Measurements from ENCODE around the gene SERPINA5. TPM values are rescaled to one million over a fixed set of nuclear protein-coding genes. Genes with fewer than 3 reads are reported as not detected.

SERPINA5 gene
- total RNA-seq, 2 donors from 2014 or later: 3.3 to 7.7 TPM

GRCh38 chr14:94596361-94596760, 15.1 kb downstream of the SERPINA5 start:
- H3K27ac ChIP-seq: no peak overlapping the region
- TF ChIP-seq, protein P1, sequence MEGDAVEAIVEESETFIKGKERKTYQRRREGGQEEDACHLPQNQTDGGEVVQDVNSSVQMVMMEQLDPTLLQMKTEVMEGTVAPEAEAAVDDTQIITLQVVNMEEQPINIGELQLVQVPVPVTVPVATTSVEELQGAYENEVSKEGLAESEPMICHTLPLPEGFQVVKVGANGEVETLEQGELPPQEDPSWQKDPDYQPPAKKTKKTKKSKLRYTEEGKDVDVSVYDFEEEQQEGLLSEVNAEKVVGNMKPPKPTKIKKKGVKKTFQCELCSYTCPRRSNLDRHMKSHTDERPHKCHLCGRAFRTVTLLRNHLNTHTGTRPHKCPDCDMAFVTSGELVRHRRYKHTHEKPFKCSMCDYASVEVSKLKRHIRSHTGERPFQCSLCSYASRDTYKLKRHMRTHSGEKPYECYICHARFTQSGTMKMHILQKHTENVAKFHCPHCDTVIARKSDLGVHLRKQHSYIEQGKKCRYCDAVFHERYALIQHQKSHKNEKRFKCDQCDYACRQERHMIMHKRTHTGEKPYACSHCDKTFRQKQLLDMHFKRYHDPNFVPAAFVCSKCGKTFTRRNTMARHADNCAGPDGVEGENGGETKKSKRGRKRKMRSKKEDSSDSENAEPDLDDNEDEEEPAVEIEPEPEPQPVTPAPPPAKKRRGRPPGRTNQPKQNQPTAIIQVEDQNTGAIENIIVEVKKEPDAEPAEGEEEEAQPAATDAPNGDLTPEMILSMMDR (IDR thresholded peaks at IDR 0.05): no peak
- DNase-seq (ENCODE audit: low spot score): no peak

GRCh38 chr14:94597788-94598187, 16.6 kb downstream of the SERPINA5 start:
- TF ChIP-seq, protein P1 (IDR thresholded peaks at IDR 0.05): no peak
- no peaks in the 10 kb centered on the region for H3K9me3 ChIP-seq
- H3K4me3 ChIP-seq: no peak overlapping the region
- H3K36me3 ChIP-seq: no peaks in the 10 kb centered on the region
- DNase-seq (ENCODE audit: low spot score): no peak
- H3K4me1 ChIP-seq: peaks cover 0 to 52% of the 10 kb centered on the region in 2 donors
- no peaks in the 10 kb centered on the region for H3K27me3 ChIP-seq
- H3K27ac ChIP-seq: no peak overlapping the region

More at GRCh38 chr14:94596361-94596760, 15.1 kb downstream of the SERPINA5 start:
- H3K9me3 ChIP-seq: no peaks in the 10 kb centered on the region
- H3K4me1 ChIP-seq: peaks cover 0 to 37% of the 10 kb centered on the region in 2 donors
- H3K4me3 ChIP-seq: no peak overlapping the region
- H3K36me3 ChIP-seq: no peaks in the 10 kb centered on the region
- no peaks in the 10 kb centered on the region for H3K27me3 ChIP-seq

GRCh38 chr14:94598506-94598815, 17.2 kb downstream of the SERPINA5 start:
- Histone ChIP-seq H3K36me3 (no peaks in the 10 kb centered on the region), H3K27me3 (no peaks in the 10 kb centered on the region), H3K9me3 (no peaks in the 10 kb centered on the region), H3K4me1 (peaks cover 0 to 56% of the 10 kb centered on the region in 2 donors), H3K27ac (peak overlapping the region; percentile 71 to 80), H3K4me3 (no peak overlapping the region)
- no peak for DNase-seq (ENCODE audit: low spot score)
- TF ChIP-seq, protein P1 (IDR thresholded peaks at IDR 0.05): no peak

DNA sequence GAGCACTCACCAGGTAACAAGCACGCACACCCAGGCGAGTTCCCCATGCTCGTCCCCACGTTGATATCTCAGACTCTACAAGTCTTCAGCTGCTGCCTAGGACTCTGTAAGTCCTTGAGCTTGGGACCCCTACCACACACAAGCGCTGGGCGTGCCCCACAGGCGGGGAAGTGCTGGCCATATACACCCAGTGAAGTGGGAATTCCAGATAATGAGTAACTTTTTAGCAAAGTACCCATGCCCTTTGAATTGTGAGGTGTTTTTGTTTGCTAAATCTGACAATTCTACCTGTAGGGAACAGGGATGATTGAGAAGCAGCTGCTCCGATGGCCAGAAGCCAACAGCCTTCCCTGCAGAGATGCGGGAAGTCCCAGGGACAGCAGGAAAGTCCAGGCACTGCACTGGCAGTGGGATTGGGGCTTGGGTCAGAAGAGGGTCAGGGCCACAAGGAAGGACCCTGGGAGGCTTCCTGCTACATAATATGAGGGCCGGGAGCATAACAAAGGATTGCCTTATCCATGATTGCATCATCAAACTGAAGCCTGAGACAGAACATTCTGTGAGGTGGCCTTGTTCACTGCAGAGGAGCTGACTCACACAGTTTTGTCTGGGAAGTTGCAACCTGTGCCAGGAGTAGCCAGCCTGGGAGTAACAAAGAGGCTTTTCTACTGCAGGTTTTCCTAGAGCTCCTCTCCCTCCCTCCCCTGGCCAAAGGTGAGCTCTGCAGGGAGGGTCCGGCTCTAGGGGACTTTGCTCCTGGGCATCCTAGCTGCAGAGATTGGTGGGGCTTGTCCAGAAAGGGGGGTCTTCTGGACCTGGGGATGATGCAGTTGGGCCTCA, 17.8 kb downstream of the SERPINA5 start:
- H3K9me3 ChIP-seq: no peaks in the 10 kb centered on the region
- TF ChIP-seq, protein P1 (IDR thresholded peaks at IDR 0.05): no peak
- H3K4me3 ChIP-seq: no peak overlapping the region
- peaks cover 0 to 56% of the 10 kb centered on the region in 2 donors for H3K4me1 ChIP-seq
- peak overlapping the region; percentile 71 to 80 for H3K27ac ChIP-seq
- H3K27me3 ChIP-seq: no peaks in the 10 kb centered on the region
- DNase-seq (ENCODE audit: low spot score): peak; percentile 86
- no peaks in the 10 kb centered on the region for H3K36me3 ChIP-seq

- Histone ChIP-seq H3K4me3 (no peak overlapping the region), H3K36me3 (no peaks in the 10 kb centered on the region), H3K4me1 (peaks cover 0 to 56% of the 10 kb centered on the region in 2 donors), H3K27ac (peak overlapping the region; percentile 71 to 80), H3K9me3 (no peaks in the 10 kb centered on the region), H3K27me3 (no peaks in the 10 kb centered on the region)
- no peak for DNase-seq (ENCODE audit: low spot score)
- TF ChIP-seq, protein P1 (IDR thresholded peaks at IDR 0.05): no peak
Observed at GRCh38 chr14:94599656-94600004, 18.4 kb downstream of the SERPINA5 start.
